HG03565 (cell line): ENCODE results near the gene GRIP1.

Experiments
- ATAC-seq: cut with Tn5 transposase; IDR thresholded peaks from one replicate; pipeline ENCODE4 v1.9.1; 2021; ENCODE audit warnings: mild to moderate bottlenecking, moderate library complexity; ENCODE audit not compliant: unreplicated experiment

The GRIP1 gene

GRCh38 chr12:66337381-66338010 is 341.4 kb downstream of the GRIP1 start:
- no peak for ATAC-seq

GRCh38 chr12:66335746-66336145 is 343.1 kb downstream of the GRIP1 start:
- ATAC-seq, result no peak

GRCh38 chr12:66331814-66332213 is 347.1 kb downstream of the GRIP1 start:
- no peak for ATAC-seq

GRCh38 chr12:66331016-66331415 is 347.9 kb downstream of the GRIP1 start:
- ATAC-seq, result no peak

- ATAC-seq, result no peak
Observed at GRCh38 chr12:66329941-66330340, 348.9 kb downstream of the GRIP1 start.

- no peak for ATAC-seq
Observed at GRCh38 chr12:66323017-66323416, 355.9 kb downstream of the GRIP1 start.

GRCh38 chr12:66321435-66321834 is 357.4 kb downstream of the GRIP1 start:
- no peak for ATAC-seq

- ATAC-seq, result no peak
Observed at GRCh38 chr12:66320996-66321395, 357.9 kb downstream of the GRIP1 start.

GRCh38 chr12:66319266-66319954 is 359.5 kb downstream of the GRIP1 start:
- ATAC-seq, result no peak

- no peak for ATAC-seq
Observed at GRCh38 chr12:66314278-66314677, 364.6 kb downstream of the GRIP1 start.

- ATAC-seq, result no peak
Observed at GRCh38 chr12:66312189-66312588, 366.7 kb downstream of the GRIP1 start.

GRCh38 chr12:66309606-66310005 is 369.3 kb downstream of the GRIP1 start:
- no peak for ATAC-seq

- ATAC-seq, result no peak
Observed at GRCh38 chr12:66304296-66304900, 374.5 kb downstream of the GRIP1 start.

- ATAC-seq, result peak; percentile 62
Observed at GRCh38 chr12:66303316-66303804, 375.5 kb downstream of the GRIP1 start.

- no peak for ATAC-seq
Observed at GRCh38 chr12:66302827-66303169, 376.1 kb downstream of the GRIP1 start.

GRCh38 chr12:66301944-66302826 is 376.7 kb downstream of the GRIP1 start, which contains the start of gene HELB:
Gene HELB, plus strand, starts transcription at chr12:66302493. Its CDS starts 111 bp downstream, at chr12:66302604.
- peak; percentile 85 for ATAC-seq

- ATAC-seq, result no peak
Observed at GRCh38 chr12:66297923-66298322, 381.0 kb downstream of the GRIP1 start.
